Activated B cell treated with CpG ODN at 0.5 μM for 24 hours (primary cell): ENCODE data around the gene TDP2. TPM values are rescaled to one million over a fixed set of nuclear protein-coding genes. Genes with fewer than 3 reads are reported as not detected.

Experiments
- ATAC-seq: fragments of 200-7000 bp; cut with Tn5 transposase; one replicate; pipeline ENCODE4 v1.10.0; 2021; ENCODE audit warnings: low read depth, mild to moderate bottlenecking, moderate library complexity
- CTCF ChIA-PET: fragments of 350-600 bp; sonication (Branson Sonifier 250); formaldehyde crosslinking; loops from one replicate; lab custom pipeline; 2021; ENCODE audit warnings: antibody characterized with exemption; lab: Charles Lee
- POLR2A ChIA-PET: fragments of 350-600 bp; sonication (Branson Sonifier 250); formaldehyde crosslinking; loops from one replicate; lab custom pipeline; 2021; ENCODE audit warnings: antibody characterized with exemption; lab: Charles Lee
- DNase-seq: peaks from one replicate; pipeline ENCODE4 v3.0.0; 2022
- H3K27ac Mint-ChIP-seq: one replicate; pipeline ENCODE4 v1.8.0; 2020; ENCODE audit warnings: mixed read lengths
- H3K27me3 Mint-ChIP-seq: one replicate; pipeline ENCODE4 v1.8.0; 2021; ENCODE audit warnings: mixed read lengths
- H3K36me3 Mint-ChIP-seq: one replicate; pipeline ENCODE4 v1.8.0; 2021; ENCODE audit warnings: low read depth, mixed read lengths
- H3K4me1 Mint-ChIP-seq: one replicate; pipeline ENCODE4 v1.8.0; 2021; ENCODE audit warnings: mixed read lengths
- H3K4me3 Mint-ChIP-seq: one replicate; pipeline ENCODE4 v1.8.0; 2020; ENCODE audit warnings: mild to moderate bottlenecking, mixed read lengths
- H3K9me3 Mint-ChIP-seq: one replicate; pipeline ENCODE4 v1.8.0; 2020; ENCODE audit warnings: mixed read lengths
- intact Hi-C: fragments of 100-400 bp; cut with micrococcal nuclease; formaldehyde crosslinking; loops from one replicate; pipeline ENCODE4 v1.15.1; 2024
- total RNA-seq: library from RNA; stranded (reverse); gene quantifications from 2 replicates; pipeline ENCODE4 v1.2.3, GENCODE V29; 2022
- TF ChIP-seq, protein P1 (sequence below): fragments of 200-600 bp; IDR thresholded peaks from one replicate; pipeline ENCODE4 v1.8.0; 2022; ENCODE audit warnings: antibody characterized with exemption, mild to moderate bottlenecking

TDP2 gene
- total RNA-seq, 1 donor from 2014 or later, result 51.1 TPM

DNA sequence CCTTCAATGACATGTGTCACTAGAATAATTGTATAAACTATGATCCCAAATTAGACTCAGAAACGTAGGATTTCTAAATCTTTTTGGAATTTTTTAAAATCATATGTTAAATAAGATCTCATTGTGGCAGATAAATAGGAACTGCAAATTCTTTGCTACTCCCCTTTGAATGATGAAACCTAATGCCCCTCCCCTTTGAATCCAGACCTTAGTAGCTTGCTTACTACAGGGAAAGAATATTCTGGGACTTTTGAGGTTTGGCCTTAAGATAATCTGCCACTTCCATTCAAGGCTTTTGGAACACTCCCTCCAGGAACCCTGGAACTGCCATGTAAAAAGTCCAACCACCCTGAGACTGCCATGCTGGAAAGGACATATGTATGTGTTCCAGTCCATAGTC is 7.1 kb downstream of the TDP2 start:
- no peak for ATAC-seq
- Mint-ChIP-seq H3K4me1 (peaks cover 12% of the 10 kb centered on the region), H3K9me3 (no peaks in the 10 kb centered on the region), H3K36me3 (peaks cover 68% of the 10 kb centered on the region), H3K27me3 (no peaks in the 10 kb centered on the region), H3K27ac (no peak overlapping the region), H3K4me3 (no peak overlapping the region)
- TF ChIP-seq, protein P1, sequence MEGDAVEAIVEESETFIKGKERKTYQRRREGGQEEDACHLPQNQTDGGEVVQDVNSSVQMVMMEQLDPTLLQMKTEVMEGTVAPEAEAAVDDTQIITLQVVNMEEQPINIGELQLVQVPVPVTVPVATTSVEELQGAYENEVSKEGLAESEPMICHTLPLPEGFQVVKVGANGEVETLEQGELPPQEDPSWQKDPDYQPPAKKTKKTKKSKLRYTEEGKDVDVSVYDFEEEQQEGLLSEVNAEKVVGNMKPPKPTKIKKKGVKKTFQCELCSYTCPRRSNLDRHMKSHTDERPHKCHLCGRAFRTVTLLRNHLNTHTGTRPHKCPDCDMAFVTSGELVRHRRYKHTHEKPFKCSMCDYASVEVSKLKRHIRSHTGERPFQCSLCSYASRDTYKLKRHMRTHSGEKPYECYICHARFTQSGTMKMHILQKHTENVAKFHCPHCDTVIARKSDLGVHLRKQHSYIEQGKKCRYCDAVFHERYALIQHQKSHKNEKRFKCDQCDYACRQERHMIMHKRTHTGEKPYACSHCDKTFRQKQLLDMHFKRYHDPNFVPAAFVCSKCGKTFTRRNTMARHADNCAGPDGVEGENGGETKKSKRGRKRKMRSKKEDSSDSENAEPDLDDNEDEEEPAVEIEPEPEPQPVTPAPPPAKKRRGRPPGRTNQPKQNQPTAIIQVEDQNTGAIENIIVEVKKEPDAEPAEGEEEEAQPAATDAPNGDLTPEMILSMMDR, result no peak
- DNase-seq, result no peak
- intact Hi-C loops, result no loop called here
- ChIA-PET POLR2A (no interaction called here), CTCF (no interaction called here)

DNA sequence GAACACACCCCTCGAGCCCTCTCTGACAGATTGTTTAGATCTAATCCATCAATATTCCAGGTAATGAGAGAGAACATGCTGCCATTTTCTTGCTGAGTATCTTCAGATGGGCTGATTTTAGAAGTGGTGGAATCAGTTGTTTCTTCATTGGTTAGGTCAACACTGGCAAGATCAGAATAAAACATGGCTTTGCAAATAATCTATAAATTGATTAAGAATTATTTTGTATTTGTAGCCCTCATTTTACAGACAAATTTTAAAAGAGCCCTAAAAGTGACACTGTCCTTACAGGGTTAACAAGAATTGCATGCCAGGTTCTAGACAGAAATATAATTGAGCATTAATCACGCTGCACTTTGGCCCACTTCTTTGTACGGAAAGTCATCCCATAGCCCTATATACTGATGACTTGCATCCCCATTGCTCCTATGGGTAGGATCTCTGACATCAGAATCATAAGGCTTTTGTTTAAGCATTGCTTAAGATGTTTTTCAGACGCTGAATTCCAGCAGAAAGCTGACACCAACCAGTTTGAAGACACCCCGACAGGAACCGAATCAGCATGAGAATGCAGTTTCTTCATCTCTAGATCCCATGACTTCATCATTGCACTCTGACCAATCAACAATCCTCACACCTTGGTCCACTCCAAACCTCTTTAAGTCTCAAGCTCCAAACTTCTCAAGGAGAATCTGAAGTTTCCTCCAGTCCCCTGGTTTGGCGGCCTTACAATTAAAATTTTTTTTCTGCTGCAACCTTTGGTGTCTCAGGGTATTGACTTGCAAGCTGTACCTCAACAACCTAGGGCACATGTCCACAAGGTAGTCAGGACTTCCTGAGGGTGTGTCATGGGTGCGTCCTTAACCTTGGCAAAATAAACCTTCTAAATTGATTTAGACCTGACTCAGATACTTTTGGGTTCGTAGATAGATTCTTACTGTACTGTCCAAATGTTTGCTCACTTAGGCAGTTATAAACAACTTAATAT is 7.8 kb downstream of the TDP2 start:
- ChIA-PET POLR2A (interaction anchor here (1.0 kb wide), 1 partner anchor 13 kb away, joined by 3 read pairs; the partner anchor contains the start of gene KIAA0319), CTCF (interaction anchor here (0.6 kb wide), 1 partner anchor 49 kb away, joined by 3 read pairs; no protein-coding TSS in a partner anchor)
- peaks cover 68% of the 10 kb centered on the region for H3K36me3 Mint-ChIP-seq
- H3K4me1 Mint-ChIP-seq, result peaks cover 8% of the 10 kb centered on the region
- ATAC-seq (no peak), DNase-seq (no peak)
- no peak overlapping the region for H3K27ac Mint-ChIP-seq
- no peaks in the 10 kb centered on the region for H3K9me3 Mint-ChIP-seq
- intact Hi-C loops, result no loop called here
- H3K27me3 Mint-ChIP-seq, result no peaks in the 10 kb centered on the region
- H3K4me3 Mint-ChIP-seq, result no peak overlapping the region
- TF ChIP-seq, protein P1, result no peak

DNA sequence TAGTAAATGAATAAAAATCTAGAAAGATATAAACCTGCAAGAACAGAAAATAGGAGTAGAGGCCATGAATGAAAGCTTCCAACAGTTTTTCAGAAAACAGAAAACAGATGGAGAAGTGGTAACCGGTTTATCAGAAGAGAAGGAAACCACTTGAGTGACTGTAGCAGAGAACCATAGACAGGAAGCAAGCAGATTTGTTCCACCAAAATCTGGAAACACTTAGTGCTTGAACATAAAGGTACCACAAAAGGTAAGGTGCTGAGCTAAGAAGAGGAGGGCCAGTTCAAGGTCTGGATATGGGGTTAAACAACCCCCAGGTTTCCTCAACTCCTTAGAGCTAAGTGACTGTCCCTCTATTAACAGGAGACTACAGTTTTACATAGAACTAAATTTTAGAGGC is 11.5 kb downstream of the TDP2 start:
- Mint-ChIP-seq H3K4me1 (peaks cover 9% of the 10 kb centered on the region), H3K27ac (no peak overlapping the region), H3K27me3 (no peaks in the 10 kb centered on the region), H3K9me3 (no peaks in the 10 kb centered on the region), H3K4me3 (no peak overlapping the region), H3K36me3 (peaks cover 66% of the 10 kb centered on the region)
- DNase-seq (no peak), ATAC-seq (no peak)
- TF ChIP-seq, protein P1, result no peak
- ChIA-PET POLR2A (no interaction called here), CTCF (interaction anchor here (1.1 to 1.2 kb wide), 2 partner anchors 9 to 160 kb away, joined by 3 to 5 read pairs; partner anchors contain the start of gene KIAA0319)
- intact Hi-C loops, result no loop called here

DNA sequence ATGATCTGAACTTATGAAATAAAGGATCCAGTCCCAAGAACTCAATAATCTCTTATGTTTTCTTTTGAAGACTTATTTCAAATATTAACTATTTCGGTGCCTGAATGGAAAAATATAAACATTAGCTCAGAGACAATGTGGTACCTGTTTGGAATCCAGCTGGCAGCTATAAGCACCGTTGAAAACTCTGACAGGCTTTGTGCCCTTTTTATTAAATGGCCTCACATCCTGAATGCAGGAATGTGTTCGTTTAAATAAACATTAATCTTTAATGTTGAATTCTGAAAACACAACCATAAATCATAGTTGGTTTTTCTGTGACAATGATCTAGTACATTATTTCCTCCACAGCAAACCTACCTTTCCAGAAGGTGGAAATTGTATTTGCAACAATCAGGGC is 16.3 kb downstream of the TDP2 start:
- Mint-ChIP-seq H3K4me1 (peaks cover 27% of the 10 kb centered on the region), H3K27ac (peak overlapping the region; percentile 57), H3K36me3 (peaks cover 44% of the 10 kb centered on the region), H3K27me3 (no peaks in the 10 kb centered on the region), H3K9me3 (no peaks in the 10 kb centered on the region), H3K4me3 (no peak overlapping the region)
- TF ChIP-seq, protein P1, result no peak
- DNase-seq (no peak), ATAC-seq (no peak)
- ChIA-PET CTCF (no interaction called here), POLR2A (interaction anchor here (2.0 kb wide), 1 partner anchor 16 kb away, joined by 5 read pairs; the partner anchor contains the start of genes ACOT13 and TDP2)
- intact Hi-C loops, result no loop called here

DNA sequence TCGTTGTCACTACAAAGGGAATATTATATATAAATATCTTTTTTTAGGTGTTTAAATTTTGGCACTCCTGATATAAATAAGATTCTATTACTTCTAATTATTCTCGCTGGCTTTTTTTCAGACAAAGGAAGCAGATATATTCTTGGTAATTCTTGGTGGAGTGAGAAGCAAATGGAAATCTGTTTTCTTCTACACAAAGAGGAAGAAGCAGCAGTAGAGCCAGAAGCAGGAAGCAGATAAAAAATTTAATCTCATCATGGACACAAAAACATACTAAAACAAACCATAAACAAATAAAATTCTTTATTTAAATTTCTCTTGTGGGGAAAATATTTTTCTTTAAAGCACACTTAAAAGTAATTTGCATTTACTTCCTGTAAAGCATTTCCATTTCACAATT is 17.0 kb downstream of the TDP2 start:
- no peak for DNase-seq
- CTCF ChIA-PET, result no interaction called here
- POLR2A ChIA-PET, result interaction anchor here (2.0 kb wide), 1 partner anchor 17 kb away, joined by 5 read pairs; the partner anchor contains the start of genes ACOT13 and TDP2

More for the DNA sequence above, 17.0 kb downstream of the TDP2 start:
- Mint-ChIP-seq H3K4me1 (peaks cover 30% of the 10 kb centered on the region), H3K36me3 (peaks cover 44% of the 10 kb centered on the region), H3K27ac (peak overlapping the region; percentile 57), H3K4me3 (no peak overlapping the region), H3K27me3 (no peaks in the 10 kb centered on the region), H3K9me3 (no peaks in the 10 kb centered on the region)
- TF ChIP-seq, protein P1, result no peak
- intact Hi-C loops, result loop anchor here (5.0 kb wide), 1 partner anchor 127 kb away; no protein-coding TSS in a partner anchor
- ATAC-seq, result no peak
